ENCODE results near the gene FIGNL1. TPM values are rescaled to one million over a fixed set of nuclear protein-coding genes. Genes with fewer than 3 reads are reported as not detected.
A peak's percentile ranks its signal among the peaks of the same experiment; 100 is the strongest.

The FIGNL1 gene
- total RNA-seq, 2 donors from 2014 or later = 4.6 to 6.1 TPM

GRCh38 chr7:50449501-50449880 lies 659 bp downstream of the FIGNL1 start:
- ATAC-seq = no peak
- no peak for DNase-seq
- intact Hi-C loops (cut with DNase I) = no loop called here

- intact Hi-C loops (cut with DNase I) = no loop called here
- no peak for DNase-seq
These were observed 1.3 kb downstream of the FIGNL1 start for GRCh38 chr7:50448823-50449222.

DNA sequence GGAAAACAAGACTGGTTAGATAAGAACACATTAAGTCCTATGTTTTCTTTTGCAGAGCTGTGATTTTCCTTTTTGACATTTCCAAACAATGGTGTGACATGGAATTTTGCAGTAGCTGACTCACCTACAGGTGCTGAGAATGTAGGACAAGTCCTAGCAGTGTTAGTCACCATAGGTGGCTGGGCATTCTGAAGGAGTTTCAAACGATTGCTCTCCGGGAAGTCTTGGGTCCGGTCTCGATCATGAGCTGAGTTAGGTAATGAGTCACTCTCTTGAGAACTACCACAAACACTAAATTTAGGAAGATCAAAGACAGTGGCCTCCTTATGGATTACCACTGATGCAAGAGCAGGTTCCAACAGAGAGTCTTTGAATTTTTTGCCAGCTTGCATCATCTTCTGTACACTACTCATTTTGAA lies 3.6 kb downstream of the FIGNL1 start:
- DNase-seq (no peak), ATAC-seq (no peak)
- intact Hi-C loops (cut with DNase I) = no loop called here

More at GRCh38 chr7:50448823-50449222, 1.3 kb downstream of the FIGNL1 start:
- ATAC-seq = no peak

GRCh38 chr7:50436133-50436806 lies 13.9 kb downstream of the FIGNL1 start:
- intact Hi-C loops (cut with DNase I) = no loop called here
- no peak for DNase-seq
- peak in 1 of 2 donors; percentile 60 for ATAC-seq

- DNase-seq (no peak), ATAC-seq (no peak)
- intact Hi-C loops (cut with DNase I) = no loop called here
These were observed 18.3 kb downstream of the FIGNL1 start for GRCh38 chr7:50431722-50432305.

DNA sequence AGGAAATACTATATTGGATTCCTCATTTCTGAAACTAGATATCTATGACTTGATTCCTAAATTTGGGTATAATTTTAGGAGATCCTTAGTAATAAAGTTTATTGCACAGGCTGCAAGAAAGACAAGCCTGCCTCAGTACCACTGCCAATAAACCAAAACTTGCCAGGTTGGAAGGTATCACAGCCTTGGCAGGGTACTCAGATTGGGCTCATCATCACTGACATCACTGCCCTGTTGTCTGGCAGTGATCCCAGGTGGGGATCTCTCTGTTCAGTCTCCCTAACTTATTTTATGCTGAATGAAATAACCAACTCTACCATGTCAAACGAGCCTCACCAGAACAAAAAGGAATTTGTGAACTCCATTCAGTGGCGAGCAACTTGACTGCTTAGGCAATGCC lies 18.8 kb downstream of the FIGNL1 start:
- intact Hi-C loops (cut with DNase I) = no loop called here
- DNase-seq (no peak), ATAC-seq (peak in 1 of 2 donors; percentile 53)

GRCh38 chr7:50428911-50429310 lies 21.2 kb downstream of the FIGNL1 start:
- DNase-seq (no peak), ATAC-seq (no peak)
- intact Hi-C loops (cut with DNase I) = no loop called here

DNA sequence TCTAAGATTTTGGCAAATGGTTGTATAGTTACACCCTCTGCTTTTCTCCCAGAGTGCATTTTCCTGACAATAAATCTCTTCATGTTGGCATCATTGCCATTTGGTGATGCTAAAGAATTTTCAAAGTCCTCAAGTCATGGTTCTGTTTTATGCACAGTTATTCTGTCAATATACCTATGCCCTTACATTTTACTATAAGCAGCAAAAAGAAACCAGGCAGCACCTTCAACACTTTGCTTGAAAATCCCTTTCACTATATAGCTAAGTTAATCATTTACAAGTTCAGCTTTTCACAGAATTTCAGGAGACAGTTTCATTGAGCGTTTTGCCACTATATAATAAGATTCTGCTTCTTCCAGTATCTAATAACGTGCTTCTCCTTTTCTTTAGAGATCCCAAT lies 22.6 kb downstream of the FIGNL1 start:
- DNase-seq (no peak), ATAC-seq (no peak)
- intact Hi-C loops (cut with DNase I) = no loop called here

DNA sequence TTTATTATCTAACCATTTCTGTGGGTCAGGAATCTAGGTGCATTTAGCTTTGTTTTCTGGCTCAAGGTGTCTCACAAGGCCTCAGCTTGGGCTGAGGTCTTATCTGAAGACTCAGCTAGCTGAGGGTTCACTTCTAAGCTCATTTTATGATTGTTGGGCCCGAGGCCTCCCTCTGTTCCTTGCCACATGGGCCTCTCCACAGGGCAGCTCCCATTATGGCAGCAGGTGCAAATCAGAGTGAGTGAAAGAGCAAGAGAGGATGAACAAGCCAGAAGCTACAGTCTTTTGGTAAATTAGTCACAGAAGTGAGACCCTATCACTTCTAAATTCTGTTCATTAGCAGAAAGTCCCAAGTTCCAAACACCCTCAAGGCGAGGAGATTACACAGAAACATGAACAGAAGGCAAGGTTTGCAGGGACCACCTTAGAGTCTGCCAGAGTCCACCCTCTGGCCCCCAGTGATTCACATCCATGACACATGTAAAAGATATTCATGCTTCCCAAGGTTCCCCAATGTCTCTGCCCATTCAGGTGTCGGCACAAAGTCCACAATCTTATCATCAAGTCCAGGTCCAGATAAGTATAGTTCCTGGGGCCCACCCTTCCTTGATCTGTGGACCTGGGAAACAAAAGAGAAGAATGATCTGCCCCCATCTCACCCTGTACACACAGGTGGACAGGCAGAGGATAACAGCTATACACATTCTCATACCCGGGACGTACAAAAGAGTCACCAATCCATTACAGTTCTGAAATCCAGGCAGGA lies 23.7 kb downstream of the FIGNL1 start:
- intact Hi-C loops (cut with DNase I) = no loop called here
- DNase-seq (no peak), ATAC-seq (no peak)

DNA sequence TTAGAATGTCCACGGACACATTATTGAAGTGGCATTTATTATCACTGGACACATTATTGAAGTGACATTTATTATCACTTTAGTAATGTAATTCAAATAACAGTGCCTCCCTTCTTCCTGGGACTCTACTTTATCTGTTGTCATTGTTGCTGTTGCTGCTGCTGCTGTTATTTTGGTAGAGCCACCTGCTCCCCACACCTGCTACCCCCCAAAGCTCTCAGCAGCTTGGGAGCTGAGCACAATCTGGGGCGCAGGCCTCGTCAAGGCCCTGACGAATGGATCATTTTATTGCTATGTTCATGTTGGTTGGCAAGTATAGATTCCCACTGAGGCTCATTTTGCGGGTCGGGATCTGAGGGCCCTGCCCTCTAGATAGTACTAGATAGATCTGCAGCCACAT lies 24.8 kb downstream of the FIGNL1 start:
- DNase-seq (no peak), ATAC-seq (no peak)
- intact Hi-C loops (cut with DNase I) = no loop called here

DNA sequence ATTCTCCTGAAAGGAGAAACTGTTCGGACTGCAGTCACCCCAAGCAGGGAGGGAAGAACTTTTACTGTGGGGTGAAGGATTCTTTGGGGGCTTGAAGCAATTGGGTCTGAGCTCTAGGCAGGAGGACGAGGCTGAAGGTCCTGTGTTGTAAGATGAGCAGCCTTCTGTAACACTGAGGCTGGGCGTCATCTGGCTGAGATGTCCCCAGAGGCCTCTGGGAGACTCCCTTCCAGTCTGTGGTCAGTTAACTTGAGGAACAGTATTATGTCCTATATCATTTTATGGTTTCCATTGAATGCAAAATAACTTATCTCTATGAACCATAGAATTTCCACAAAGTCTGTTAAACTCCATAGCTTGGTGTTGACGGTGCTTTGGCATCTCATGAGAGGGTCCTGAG lies 26.3 kb downstream of the FIGNL1 start:
- DNase-seq (no peak), ATAC-seq (no peak)
- intact Hi-C loops (cut with DNase I) = no loop called here

GRCh38 chr7:50422858-50423257 lies 27.3 kb downstream of the FIGNL1 start:
- ATAC-seq (no peak), DNase-seq (no peak)
- intact Hi-C loops (cut with DNase I) = no loop called here

DNA sequence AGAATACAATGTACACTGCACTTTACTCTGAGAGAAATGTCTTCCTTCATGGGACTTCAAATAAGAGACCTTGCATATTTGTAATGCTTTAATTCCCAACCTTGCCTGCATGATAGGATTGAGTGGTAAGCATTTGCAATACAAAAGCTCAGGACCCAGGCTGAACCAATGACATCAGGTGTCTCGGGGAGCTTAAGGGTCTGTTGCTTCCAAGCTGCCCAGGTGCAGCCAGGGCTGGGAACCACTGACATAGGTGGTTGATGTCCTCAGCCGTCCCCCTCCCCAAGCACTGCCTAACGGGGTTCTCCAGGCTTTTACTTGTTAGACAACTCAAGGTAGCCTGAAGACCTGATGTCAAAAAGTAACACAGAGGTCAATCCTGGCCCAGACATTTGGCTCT lies 29.1 kb downstream of the FIGNL1 start:
- DNase-seq (no peak), ATAC-seq (no peak)
- intact Hi-C loops (cut with DNase I) = no loop called here

DNA sequence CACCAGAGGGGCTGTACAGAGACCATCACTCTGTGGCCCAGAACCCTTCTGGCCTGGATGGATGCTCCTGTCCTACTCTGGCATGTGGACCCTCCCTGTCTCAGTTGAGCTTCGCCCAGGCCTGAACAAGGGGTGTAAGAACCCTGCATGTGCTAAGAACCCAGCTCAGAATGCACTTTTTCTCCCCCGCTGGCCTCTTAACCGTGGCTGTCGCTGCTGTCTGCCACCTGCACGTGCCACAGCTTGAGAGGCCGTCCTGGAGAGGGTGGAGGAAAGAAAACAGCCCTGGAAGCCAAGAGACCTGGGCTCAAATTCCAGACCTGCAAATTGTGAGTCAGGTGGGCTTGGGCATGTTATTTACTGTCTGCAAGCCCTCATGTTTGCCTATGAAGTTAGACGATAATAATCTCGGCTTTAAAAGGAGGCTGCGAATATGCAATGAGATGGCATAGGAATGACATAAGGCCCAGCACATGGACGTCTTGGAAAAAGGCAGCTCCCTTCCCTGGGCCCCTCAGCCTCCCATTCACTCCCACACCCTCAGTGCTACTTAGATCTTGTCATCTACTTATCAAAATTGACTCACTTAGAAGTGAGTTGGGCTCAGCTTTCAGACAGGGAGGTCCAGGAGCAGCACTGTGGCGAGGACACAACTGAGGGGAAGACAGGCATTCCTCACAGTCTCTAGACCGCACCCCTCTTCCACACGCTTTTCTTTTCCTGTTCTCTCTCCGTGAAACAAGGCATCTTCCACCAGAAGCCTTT lies 31.4 kb downstream of the FIGNL1 start:
- DNase-seq (no peak), ATAC-seq (no peak)
- intact Hi-C loops (cut with DNase I) = loop anchor here (2.0 to 10.0 kb wide), 4 partner anchors 211 to 276 kb away; no protein-coding TSS in a partner anchor

GRCh38 chr7:50418086-50418515 lies 32.0 kb downstream of the FIGNL1 start:
- ATAC-seq = peak; percentile 94 to 95
- intact Hi-C loops (cut with DNase I) = loop anchor here (2.0 to 10.0 kb wide), 4 partner anchors 211 to 275 kb away; no protein-coding TSS in a partner anchor
- peak; percentile 73 for DNase-seq

DNA sequence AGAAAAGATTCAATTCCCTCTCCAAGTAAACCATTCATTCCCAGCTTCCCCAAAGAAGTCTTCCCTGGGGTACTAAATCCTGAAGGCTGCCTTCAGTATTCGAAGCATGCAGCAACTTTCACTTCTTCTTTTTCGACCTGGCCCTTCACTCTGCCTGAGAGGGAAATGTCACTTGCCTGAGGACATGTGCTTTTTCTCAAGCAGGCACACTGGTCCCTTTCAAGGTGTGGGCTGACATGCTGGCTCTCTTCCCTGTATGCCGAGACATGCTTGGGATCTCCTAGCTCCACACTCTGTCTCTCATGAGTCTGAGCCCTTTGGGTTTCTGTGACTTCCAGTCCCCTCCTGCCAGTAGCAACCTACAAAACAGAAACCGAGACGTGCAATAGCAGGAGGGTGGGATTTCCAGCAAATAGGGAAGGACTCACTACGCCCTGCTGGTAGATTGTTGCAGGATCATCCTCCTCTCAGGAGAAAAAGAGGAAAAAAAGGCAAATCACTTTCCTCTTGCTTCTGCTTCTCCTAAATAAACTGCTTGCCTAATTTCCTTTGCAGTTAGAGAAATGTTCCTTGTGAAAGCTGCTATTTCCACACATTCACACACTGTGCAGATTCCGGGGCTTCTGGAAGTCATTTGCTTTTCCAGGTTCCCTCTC lies 33.5 kb downstream of the FIGNL1 start:
- intact Hi-C loops (cut with DNase I) = loop anchor here (5.0 to 10.0 kb wide), 3 partner anchors 209 to 272 kb away; no protein-coding TSS in a partner anchor
- ATAC-seq = peak in 1 of 2 donors; percentile 51
- no peak for DNase-seq

DNA sequence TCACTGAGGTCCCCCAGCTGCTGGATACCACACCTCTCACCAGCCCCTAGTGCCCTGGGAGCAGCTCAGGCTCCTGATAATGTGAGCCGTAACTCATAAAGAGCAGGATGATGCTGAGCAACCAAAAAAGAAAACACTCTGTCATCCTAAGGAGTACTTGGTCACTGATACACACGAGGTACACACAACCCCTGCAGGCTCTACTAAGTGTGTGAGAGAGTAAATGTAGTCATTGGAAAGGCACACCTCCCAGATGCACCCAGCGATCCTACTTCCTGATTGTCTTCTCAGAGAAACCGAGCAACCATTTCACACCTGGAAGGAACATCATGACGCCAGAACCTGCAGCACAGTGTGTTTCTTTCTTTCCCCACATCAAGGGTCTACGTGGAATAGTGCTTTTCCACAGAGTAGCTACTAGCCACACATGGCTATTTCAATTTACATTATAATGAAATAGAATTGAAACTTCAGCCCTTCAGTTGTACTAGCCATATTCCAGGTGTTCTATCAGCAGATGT lies 34.2 kb downstream of the FIGNL1 start:
- ATAC-seq (no peak), DNase-seq (no peak)
- intact Hi-C loops (cut with DNase I) = loop anchor here (5.0 to 10.0 kb wide), 3 partner anchors 209 to 271 kb away; no protein-coding TSS in a partner anchor

DNA sequence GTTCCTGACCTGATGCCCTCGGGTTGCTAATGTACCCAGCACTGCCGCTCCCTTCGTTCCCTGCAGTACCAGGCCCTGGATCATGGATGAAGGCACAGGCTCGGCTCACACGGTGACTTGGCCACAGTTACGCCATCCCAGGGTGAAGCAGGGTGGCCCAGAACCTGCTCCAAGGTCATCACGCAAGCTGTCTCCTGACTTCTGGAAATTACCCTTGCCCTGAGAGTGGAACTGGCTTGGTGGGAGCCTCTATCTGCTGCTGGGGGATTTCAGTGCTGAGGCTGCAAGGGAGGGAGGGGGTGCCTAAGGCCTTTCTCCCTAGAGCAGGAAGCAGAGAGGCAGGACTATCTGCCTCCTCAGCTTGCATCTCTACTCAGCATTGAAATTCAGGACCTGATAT lies 36.6 kb downstream of the FIGNL1 start:
- DNase-seq = no peak
- intact Hi-C loops (cut with DNase I) = loop anchor here in 1 of 2 donors (10.0 kb wide), 1 partner anchor 269 kb away; no protein-coding TSS in a partner anchor
- no peak for ATAC-seq

Measured in left cardiac atrium (tissue), 4 donors.